Activated CD8-positive, alpha-beta memory T cell treated with anti-CD3 and anti-CD28 coated beads for 36 hours (primary cell): ENCODE results near the gene CTNNBIP1. TPM values are rescaled to one million over a fixed set of nuclear protein-coding genes. Genes with fewer than 3 reads are reported as not detected.

Experiments
- CTCF ChIA-PET: fragments of 350-600 bp; sonication (Branson Sonifier 250); formaldehyde crosslinking; loops from one replicate; lab custom pipeline; 2021; ENCODE audit warnings: antibody characterized with exemption; lab: Charles Lee
- POLR2A ChIA-PET: fragments of 350-600 bp; sonication (Branson Sonifier 250); formaldehyde crosslinking; loops from one replicate; lab custom pipeline; 2021; ENCODE audit warnings: antibody characterized with exemption; lab: Charles Lee
- total RNA-seq, 2 experiments: library from RNA; stranded (reverse); gene quantifications; one replicate each; pipeline ENCODE4 v1.2.3, GENCODE V29; 2021

The CTNNBIP1 gene
- total RNA-seq, 2 experiments from 2014 or later, result 7.9 to 9.0 TPM

DNA sequence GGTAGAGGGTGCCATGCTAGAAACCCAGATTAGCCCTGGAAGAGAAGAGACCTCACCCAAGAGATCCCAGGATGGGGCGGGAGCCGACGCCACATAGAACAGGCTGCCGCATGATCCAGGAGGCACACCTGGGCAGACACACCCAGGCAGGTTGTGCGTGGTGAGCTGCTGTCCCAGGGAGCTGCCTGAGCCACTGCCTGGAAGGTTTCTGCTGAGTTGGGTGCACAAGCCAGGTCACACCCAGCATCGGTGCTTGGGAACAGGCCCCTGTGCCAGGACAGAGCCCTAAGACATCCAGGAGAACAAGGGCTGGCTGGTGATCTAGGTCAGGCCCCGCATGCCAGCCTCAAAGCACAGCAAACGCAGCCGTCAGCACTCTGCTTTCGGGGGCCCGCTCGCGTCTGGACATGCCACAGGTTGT, 40.2 kb downstream of the CTNNBIP1 start:
- CTCF ChIA-PET, result interaction anchor here (0.8 to 10.7 kb wide), 5 partner anchors 12 to 283 kb away, joined by 3 to 96 read pairs (median 3); no protein-coding TSS in a partner anchor
- POLR2A ChIA-PET, result no interaction called here

GRCh38 chr1:9868244-9868590, 41.9 kb downstream of the CTNNBIP1 start:
- ChIA-PET POLR2A (no interaction called here), CTCF (interaction anchor here (0.6 to 10.7 kb wide), 12 partner anchors 10 to 348 kb away, joined by 3 to 96 read pairs (median 3); no protein-coding TSS in a partner anchor)

DNA sequence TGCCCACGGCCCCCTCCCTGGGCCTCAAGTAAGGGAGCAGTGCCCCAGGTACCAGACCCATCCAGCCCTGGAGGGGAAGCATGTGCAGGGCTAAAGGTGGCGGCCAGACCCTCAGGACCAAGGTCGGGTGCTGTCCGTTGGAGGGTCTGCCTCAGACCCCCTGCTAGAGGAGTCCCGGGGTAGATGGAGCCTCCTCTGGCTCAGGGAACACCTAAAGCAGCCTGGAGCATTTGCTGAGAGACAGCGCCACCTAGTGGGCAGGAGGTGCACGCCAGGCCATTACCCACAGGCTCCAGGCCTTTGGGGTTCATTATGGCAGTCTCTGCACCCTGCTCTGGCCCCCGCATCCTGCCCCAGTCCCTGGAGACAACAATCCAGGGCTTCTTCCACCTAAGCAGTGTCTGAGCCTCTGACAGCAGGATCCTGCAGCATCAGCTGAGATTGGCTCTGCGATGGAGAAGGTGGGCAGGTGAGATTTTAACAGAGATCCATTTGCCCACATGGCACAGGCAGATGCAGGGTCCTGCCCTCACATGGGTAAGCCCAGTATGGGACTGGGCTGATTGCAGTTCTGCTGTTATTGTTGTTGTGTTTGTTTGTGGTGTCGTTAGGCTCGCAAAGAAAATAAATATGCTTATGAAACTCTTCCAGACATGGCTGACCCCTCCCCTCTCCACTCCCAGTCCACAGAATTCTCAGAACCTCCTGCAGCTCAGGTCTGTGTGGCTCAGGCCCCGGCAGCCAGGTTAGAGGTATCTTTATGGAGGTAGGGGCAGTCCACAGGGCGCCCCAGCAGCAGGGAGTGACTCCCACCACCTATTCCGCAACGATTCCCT, 42.4 kb downstream of the CTNNBIP1 start:
- CTCF ChIA-PET, result interaction anchor here (0.7 to 10.7 kb wide), 11 partner anchors 11 to 349 kb away, joined by 3 to 96 read pairs (median 3); no protein-coding TSS in a partner anchor
- POLR2A ChIA-PET, result no interaction called here

DNA sequence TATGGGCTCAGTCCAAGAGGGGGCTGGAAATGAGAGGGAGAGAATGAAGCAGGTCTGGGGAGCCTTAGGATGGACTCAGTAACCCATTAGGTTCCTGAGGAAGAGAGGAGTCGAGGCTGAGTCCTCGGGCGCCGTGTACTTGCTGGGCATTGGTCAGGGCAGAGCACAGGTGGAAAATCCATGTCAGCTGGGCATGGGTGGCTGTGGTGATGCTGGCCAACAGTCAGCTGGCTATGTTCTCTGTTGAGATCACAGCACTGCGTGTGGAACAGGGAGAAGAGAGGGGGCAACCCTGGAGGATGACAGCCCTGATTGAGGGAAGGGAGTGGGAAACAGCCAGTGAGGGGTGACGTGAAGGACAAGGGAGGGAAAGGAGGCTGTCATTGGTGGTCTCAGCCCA, 43.2 kb downstream of the CTNNBIP1 start:
- POLR2A ChIA-PET, result no interaction called here
- CTCF ChIA-PET, result interaction anchor here (1.3 to 10.7 kb wide), 3 partner anchors 83 to 107 kb away, joined by 3 to 96 read pairs (median 7); no protein-coding TSS in a partner anchor

DNA sequence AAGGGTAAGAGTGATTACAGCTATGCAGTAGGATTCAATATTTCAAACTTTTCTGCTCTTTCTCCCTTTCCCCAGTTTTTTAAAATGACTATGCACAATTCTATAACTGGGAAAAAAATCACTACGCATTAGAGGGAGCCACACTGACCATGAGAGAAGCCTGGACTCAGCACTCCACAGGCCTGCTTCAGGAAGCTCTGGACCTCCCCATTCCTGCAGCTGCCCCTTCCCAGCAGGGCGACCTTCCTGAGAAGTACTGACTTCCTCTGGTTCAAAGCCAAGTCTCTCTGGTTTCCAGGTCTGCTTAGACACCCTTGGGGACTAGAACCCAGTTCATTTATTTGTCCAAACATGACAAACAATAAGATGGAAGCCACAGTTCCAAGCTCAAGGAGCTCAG, 44.3 kb downstream of the CTNNBIP1 start:
- ChIA-PET POLR2A (interaction anchor here (0.7 to 0.9 kb wide), 2 partner anchors 81 to 607 kb away, joined by 4 to 9 read pairs; no protein-coding TSS in a partner anchor), CTCF (interaction anchor here (0.5 to 10.7 kb wide), 6 partner anchors 82 to 313 kb away, joined by 3 to 96 read pairs (median 4); no protein-coding TSS in a partner anchor)

GRCh38 chr1:9863371-9863770, 46.7 kb downstream of the CTNNBIP1 start:
- ChIA-PET CTCF (interaction anchor here (10.7 kb wide), 1 partner anchor 80 kb away, joined by 96 read pairs; no protein-coding TSS in a partner anchor), POLR2A (no interaction called here)

- ChIA-PET POLR2A (no interaction called here), CTCF (interaction anchor here (0.6 to 10.7 kb wide), 4 partner anchors 13 to 234 kb away, joined by 3 to 96 read pairs (median 4); no protein-coding TSS in a partner anchor)
Measured at GRCh38 chr1:9861360-9861759, 48.7 kb downstream of the CTNNBIP1 start.

- ChIA-PET CTCF (interaction anchor here (0.6 to 10.7 kb wide), 3 partner anchors 36 to 234 kb away, joined by 3 to 96 read pairs (median 4); no protein-coding TSS in a partner anchor), POLR2A (interaction anchor here (0.6 kb wide), 1 partner anchor 90 kb away, joined by 4 read pairs; no protein-coding TSS in a partner anchor)
Measured at GRCh38 chr1:9860887-9861286, 49.2 kb downstream of the CTNNBIP1 start.

DNA sequence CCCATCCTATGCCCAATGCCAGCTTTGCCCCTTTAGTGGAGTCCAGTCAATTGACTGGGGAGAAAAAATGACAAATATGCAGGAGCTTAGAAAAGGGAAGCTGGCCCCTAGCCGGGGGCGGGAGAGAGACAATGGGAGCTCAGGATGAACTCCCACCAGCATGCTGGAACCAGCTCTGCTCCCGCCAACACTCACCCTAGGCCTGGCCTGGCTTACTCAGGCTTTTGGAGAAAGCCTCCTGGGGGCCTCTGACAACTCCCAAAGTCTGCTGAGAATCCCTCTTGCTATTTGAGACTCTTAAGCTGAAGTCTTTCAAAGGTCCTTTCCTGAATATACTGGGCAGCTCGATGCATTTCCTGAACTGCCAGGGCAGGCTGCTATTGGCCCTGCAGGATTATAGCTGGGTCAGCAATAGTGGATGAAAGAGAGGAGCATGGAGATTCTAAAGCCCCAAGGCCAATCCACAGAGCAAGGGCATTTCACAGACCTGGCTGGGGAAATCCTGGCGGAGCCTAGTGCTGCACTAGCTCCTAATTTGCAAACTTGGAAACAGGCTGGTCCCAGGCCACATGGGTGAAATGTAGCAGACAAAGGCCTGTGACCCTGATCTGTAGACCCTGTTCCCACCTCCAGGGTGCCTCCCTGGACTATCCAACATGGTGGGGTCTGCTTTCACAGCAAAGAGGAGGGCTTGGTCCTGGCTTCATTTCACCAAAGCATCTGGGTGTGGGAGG, 50.6 kb downstream of the CTNNBIP1 start:
- ChIA-PET POLR2A (no interaction called here), CTCF (no interaction called here)

GRCh38 chr1:9858293-9859035, 51.6 kb downstream of the CTNNBIP1 start:
- POLR2A ChIA-PET, result no interaction called here
- CTCF ChIA-PET, result no interaction called here

GRCh38 chr1:9855186-9855585, 54.9 kb downstream of the CTNNBIP1 start:
- ChIA-PET POLR2A (no interaction called here), CTCF (interaction anchor here (0.9 to 1.4 kb wide), 2 partner anchors 9 to 14 kb away, joined by 3 read pairs; no protein-coding TSS in a partner anchor)

GRCh38 chr1:9853249-9853595, 56.8 kb downstream of the CTNNBIP1 start:
- POLR2A ChIA-PET, result no interaction called here

GRCh38 chr1:9852410-9853248, 57.4 kb downstream of the CTNNBIP1 start:
- POLR2A ChIA-PET, result no interaction called here
- CTCF ChIA-PET, result interaction anchor here (1.0 to 1.2 kb wide), 2 partner anchors 68 to 226 kb away, joined by 3 to 4 read pairs; no protein-coding TSS in a partner anchor

More at GRCh38 chr1:9853249-9853595, 56.8 kb downstream of the CTNNBIP1 start:
- CTCF ChIA-PET, result interaction anchor here (1.0 to 1.2 kb wide), 2 partner anchors 68 to 226 kb away, joined by 3 to 4 read pairs; no protein-coding TSS in a partner anchor

DNA sequence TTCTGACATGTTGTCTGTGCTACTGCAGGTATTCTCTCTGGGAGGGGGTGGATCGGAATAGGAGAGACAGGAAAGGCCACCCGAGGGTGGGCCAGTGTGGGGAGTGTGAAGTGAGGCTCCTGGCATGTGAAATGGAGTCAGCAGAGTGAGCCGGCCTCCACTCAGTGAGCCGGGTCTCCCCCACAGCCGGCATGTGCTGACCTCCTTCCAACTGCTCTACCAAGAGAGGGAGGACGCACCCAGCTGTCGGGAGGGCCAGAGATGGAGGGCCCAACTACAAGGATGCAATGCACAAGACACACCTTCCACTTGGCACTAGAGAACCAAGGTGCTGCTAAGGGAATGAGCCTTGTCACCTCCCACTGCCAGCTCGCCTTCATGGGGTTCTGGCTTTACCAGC, 58.1 kb downstream of the CTNNBIP1 start:
- POLR2A ChIA-PET, result no interaction called here
- CTCF ChIA-PET, result no interaction called here

DNA sequence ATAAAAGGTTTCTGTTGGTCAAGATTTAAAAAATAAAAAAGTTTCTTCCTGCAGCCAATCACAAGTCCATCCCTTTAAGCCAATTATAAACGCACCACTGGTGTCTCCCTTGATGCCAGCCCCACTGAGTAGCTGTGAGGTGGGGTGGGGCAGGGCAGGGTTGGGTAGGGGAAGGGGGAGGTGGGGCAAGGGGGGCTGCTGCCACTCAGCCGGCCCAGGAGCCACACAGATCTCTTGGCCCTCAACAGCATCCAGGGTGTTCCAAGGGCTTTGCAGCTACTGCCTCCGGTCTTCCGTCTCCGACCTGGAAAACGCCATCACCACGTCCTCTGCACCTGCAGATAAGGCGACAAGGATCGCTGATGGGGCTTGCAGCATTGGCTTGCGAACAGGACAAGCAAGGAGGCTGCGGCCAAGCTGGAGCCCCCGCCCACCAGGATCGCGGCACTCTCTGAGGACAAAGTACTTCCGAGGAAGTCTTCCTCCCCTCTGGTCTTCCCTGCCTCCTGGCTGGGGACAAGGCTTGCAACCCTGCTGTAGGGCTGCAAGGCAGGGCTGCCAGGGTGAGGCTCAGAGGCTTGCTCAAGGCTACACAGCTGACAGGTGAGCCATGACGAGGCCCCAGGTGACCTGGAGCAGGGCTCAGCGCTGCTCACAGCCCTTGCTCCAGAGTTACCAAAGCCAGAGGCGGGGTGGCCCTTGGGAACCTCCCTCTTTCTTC, 59.5 kb downstream of the CTNNBIP1 start:
- ChIA-PET POLR2A (interaction anchor here (0.5 to 1.2 kb wide), 2 partner anchors 50 to 121 kb away, joined by 3 read pairs; no protein-coding TSS in a partner anchor), CTCF (interaction anchor here (0.6 kb wide), 2 partner anchors 100 to 154 kb away, joined by 3 read pairs; no protein-coding TSS in a partner anchor)

GRCh38 chr1:9849691-9850441, 60.2 kb downstream of the CTNNBIP1 start:
- CTCF ChIA-PET, result interaction anchor here (0.6 kb wide), 2 partner anchors 101 to 154 kb away, joined by 3 read pairs; no protein-coding TSS in a partner anchor
- POLR2A ChIA-PET, result interaction anchor here (0.5 to 1.2 kb wide), 2 partner anchors 50 to 121 kb away, joined by 3 read pairs; no protein-coding TSS in a partner anchor
